ENCODE results near the gene GBP6. TPM values are rescaled to one million over a fixed set of nuclear protein-coding genes. Genes with fewer than 3 reads are reported as not detected.
"Not testable (repeated sequence)": the region's sequence is repeated elsewhere in the genome, so short reads cannot be mapped to it uniquely, and the experiment has no call there.

The GBP6 gene
- total RNA-seq, 2 donors from 2014 or later = 0.11 to 0.31 TPM

GRCh38 chr1:89358287-89358893, 5.5 kb upstream of the GBP6 start:
- peak; percentile 74 to 83 for ATAC-seq
- no peaks in the 10 kb centered on the region for H3K9me3 Mint-ChIP-seq
- peak overlapping the region; percentile 81 to 88 for H3K27ac Mint-ChIP-seq
- peak; percentile 74 to 79 for DNase-seq (ENCODE audit: low spot score in 2 of 2)
- no peaks in the 10 kb centered on the region for H3K36me3 Mint-ChIP-seq

- ATAC-seq (no peak), DNase-seq (ENCODE audit: low spot score in 2 of 2) (no peak)
- Mint-ChIP-seq H3K27ac (no peak overlapping the region), H3K9me3 (no peaks in the 10 kb centered on the region), H3K36me3 (no peaks in the 10 kb centered on the region)
These were observed 3.1 kb upstream of the GBP6 start for GRCh38 chr1:89360716-89361115.

- ATAC-seq = no peak
- Mint-ChIP-seq H3K9me3 (no peaks in the 10 kb centered on the region), H3K27ac (peak overlapping the region in 1 of 2 donors; percentile 25), H3K36me3 (no peaks in the 10 kb centered on the region)
- DNase-seq (ENCODE audit: low spot score in 2 of 2) = no peak
These were observed 2.2 kb upstream of the GBP6 start for GRCh38 chr1:89361681-89362080.

GRCh38 chr1:89363196-89363595, 663 bp upstream of the GBP6 start:
- no peak for DNase-seq (ENCODE audit: low spot score in 2 of 2)
- Mint-ChIP-seq H3K36me3 (no peaks in the 10 kb centered on the region), H3K27ac (peak overlapping the region in 1 of 2 donors; percentile 56), H3K9me3 (no peaks in the 10 kb centered on the region)
- ATAC-seq = peak; percentile 91

- no peak overlapping the region for H3K27ac Mint-ChIP-seq
- H3K36me3 Mint-ChIP-seq = no peaks in the 10 kb centered on the region
- ATAC-seq (no peak), DNase-seq (ENCODE audit: low spot score in 2 of 2) (no peak)
- H3K9me3 Mint-ChIP-seq = no peaks in the 10 kb centered on the region
These were observed 1.2 kb downstream of the GBP6 start for GRCh38 chr1:89364954-89365550.

GRCh38 chr1:89367221-89367620, 3.4 kb downstream of the GBP6 start:
- Mint-ChIP-seq H3K36me3 (no peaks in the 10 kb centered on the region), H3K9me3 (no peaks in the 10 kb centered on the region), H3K27ac (no peak overlapping the region)
- DNase-seq (ENCODE audit: low spot score in 2 of 2) = no peak
- no peak for ATAC-seq

GRCh38 chr1:89369331-89369730, 5.5 kb downstream of the GBP6 start:
- H3K9me3 Mint-ChIP-seq = peaks cover 3 to 5% of the 10 kb centered on the region in 2 donors
- DNase-seq (ENCODE audit: low spot score in 2 of 2) (no peak), ATAC-seq (no peak)
- peaks cover 0 to 5% of the 10 kb centered on the region in 2 donors for H3K36me3 Mint-ChIP-seq
- no peak overlapping the region for H3K27ac Mint-ChIP-seq

- not testable (repeated sequence) for H3K9me3 Mint-ChIP-seq; H3K27ac Mint-ChIP-seq; DNase-seq (ENCODE audit: low spot score in 2 of 2); H3K36me3 Mint-ChIP-seq
- ATAC-seq = peak in 1 of 2 donors; percentile 68
These were observed 10.0 kb downstream of the GBP6 start for GRCh38 chr1:89373810-89374209.

GRCh38 chr1:89378001-89378400, 14.1 kb downstream of the GBP6 start:
- ATAC-seq (no peak), DNase-seq (ENCODE audit: low spot score in 2 of 2) (no peak)
- no peak overlapping the region for H3K27ac Mint-ChIP-seq
- H3K36me3 Mint-ChIP-seq = peaks cover 4 to 10% of the 10 kb centered on the region in 2 donors
- H3K9me3 Mint-ChIP-seq = peaks cover 7 to 8% of the 10 kb centered on the region in 2 donors

- Mint-ChIP-seq H3K36me3 (peaks cover 0 to 7% of the 10 kb centered on the region in 2 donors), H3K9me3 (no peaks in the 10 kb centered on the region), H3K27ac (no peak overlapping the region)
- DNase-seq (ENCODE audit: low spot score in 2 of 2) (no peak), ATAC-seq (no peak)
These were observed 17.8 kb downstream of the GBP6 start for GRCh38 chr1:89381618-89382017.

- no peak overlapping the region for H3K27ac Mint-ChIP-seq
- H3K9me3 Mint-ChIP-seq = no peaks in the 10 kb centered on the region
- peaks cover 0 to 7% of the 10 kb centered on the region in 2 donors for H3K36me3 Mint-ChIP-seq
- DNase-seq (ENCODE audit: low spot score in 2 of 2) = no peak
- peak in 1 of 2 donors; percentile 63 for ATAC-seq
These were observed 18.6 kb downstream of the GBP6 start for GRCh38 chr1:89382479-89382878.

- H3K36me3 Mint-ChIP-seq = peaks cover 0 to 7% of the 10 kb centered on the region in 2 donors
- no peak overlapping the region for H3K27ac Mint-ChIP-seq
- DNase-seq (ENCODE audit: low spot score in 2 of 2) (no peak), ATAC-seq (no peak)
- H3K9me3 Mint-ChIP-seq = no peaks in the 10 kb centered on the region
These were observed 19.3 kb downstream of the GBP6 start for GRCh38 chr1:89383185-89383584.

- DNase-seq (ENCODE audit: low spot score in 2 of 2) (no peak), ATAC-seq (no peak)
- Mint-ChIP-seq H3K36me3 (peaks cover 0 to 5% of the 10 kb centered on the region in 2 donors), H3K27ac (no peak overlapping the region), H3K9me3 (peaks cover 6% of the 10 kb centered on the region in 2 donors)
These were observed 26.8 kb downstream of the GBP6 start for GRCh38 chr1:89390707-89391106.

GRCh38 chr1:89391686-89392085, 27.8 kb downstream of the GBP6 start:
- peaks cover 0 to 5% of the 10 kb centered on the region in 2 donors for H3K36me3 Mint-ChIP-seq
- ATAC-seq (no peak), DNase-seq (ENCODE audit: low spot score in 2 of 2) (no peak)
- peaks cover 6 to 7% of the 10 kb centered on the region in 2 donors for H3K9me3 Mint-ChIP-seq
- no peak overlapping the region for H3K27ac Mint-ChIP-seq

GRCh38 chr1:89394851-89395250, 31.0 kb downstream of the GBP6 start:
- Mint-ChIP-seq H3K9me3 (peaks cover 6 to 10% of the 10 kb centered on the region in 2 donors), H3K36me3 (peaks cover 0 to 5% of the 10 kb centered on the region in 2 donors), H3K27ac (no peak overlapping the region)
- ATAC-seq (no peak), DNase-seq (ENCODE audit: low spot score in 2 of 2) (no peak)

- DNase-seq (ENCODE audit: low spot score in 2 of 2) = no peak
- Mint-ChIP-seq H3K9me3 (peaks cover 10 to 11% of the 10 kb centered on the region in 2 donors), H3K36me3 (peaks cover 0 to 5% of the 10 kb centered on the region in 2 donors), H3K27ac (no peak overlapping the region)
- ATAC-seq = no peak
These were observed 33.0 kb downstream of the GBP6 start for GRCh38 chr1:89396902-89397301.

- peaks cover 5% of the 10 kb centered on the region in 2 donors for H3K9me3 Mint-ChIP-seq
- no peak overlapping the region for H3K27ac Mint-ChIP-seq
- ATAC-seq (no peak), DNase-seq (ENCODE audit: low spot score in 2 of 2) (no peak)
- no peaks in the 10 kb centered on the region for H3K36me3 Mint-ChIP-seq
These were observed 41.5 kb downstream of the GBP6 start for GRCh38 chr1:89405275-89405929.

Measured in activated naive CD4-positive, alpha-beta T cell treated with anti-CD3 and anti-CD28 coated beads, Interleukin-2, amount 50 U/mL, for 72 hours (primary cell).